Mesothelial cell of epicardium (in vitro differentiated cells): ENCODE results near the gene LYL1. TPM values are rescaled to one million over a fixed set of nuclear protein-coding genes. Genes with fewer than 3 reads are reported as not detected.

Source experiments
- DNase-seq, 2 experiments: peaks; one replicate each; pipeline ENCODE4 v3.0.0; 2021; ENCODE audit warnings: low spot score in 2 of 2; ENCODE audit not compliant: unreplicated experiment in 2 of 2
- H3K27ac Mint-ChIP-seq: 2 replicates; pipeline ENCODE4 v1.8.0; 2021; ENCODE audit warnings: mixed read lengths
- H3K27me3 Mint-ChIP-seq: 2 replicates; pipeline ENCODE4 v1.8.0; 2021; ENCODE audit warnings: low read depth, mixed read lengths
- H3K36me3 Mint-ChIP-seq: 2 replicates; pipeline ENCODE4 v1.8.0; 2021; ENCODE audit warnings: mixed read lengths
- H3K4me1 Mint-ChIP-seq: 2 replicates; pipeline ENCODE4 v1.8.0; 2021; ENCODE audit warnings: mixed read lengths
- H3K4me3 Mint-ChIP-seq: 2 replicates; pipeline ENCODE4 v1.8.0; 2021; ENCODE audit warnings: mild to moderate bottlenecking, moderate library complexity, mixed read lengths
- H3K9me3 Mint-ChIP-seq: 2 replicates; pipeline ENCODE4 v1.8.0; 2021; ENCODE audit warnings: mixed read lengths
- CTCF ChIP-seq: fragments of 200-600 bp; sonication (generic); IDR thresholded peaks from one replicate; pipeline ENCODE4 v1.5.0; 2021; ENCODE audit warnings: antibody characterized with exemption; ENCODE audit not compliant: unreplicated experiment
- total RNA-seq: library from RNA; stranded (reverse); gene quantifications from 3 replicates; pipeline ENCODE4 v1.2.1, GENCODE V29; 2021

LYL1 gene
- total RNA-seq, 1 donor from 2014 or later: 4.0 TPM

- TF ChIP-seq CTCF: no peak
- Mint-ChIP-seq H3K4me3 (no peak overlapping the region), H3K9me3 (no peaks in the 10 kb centered on the region), H3K27me3 (peaks cover 67% of the 10 kb centered on the region), H3K27ac (peak overlapping the region; percentile 47), H3K36me3 (peaks cover 5% of the 10 kb centered on the region), H3K4me1 (peaks cover 30% of the 10 kb centered on the region)
- no peak for DNase-seq
These were observed 33.0 kb downstream of the LYL1 start for GRCh38 chr19:13069415-13070359.

DNA sequence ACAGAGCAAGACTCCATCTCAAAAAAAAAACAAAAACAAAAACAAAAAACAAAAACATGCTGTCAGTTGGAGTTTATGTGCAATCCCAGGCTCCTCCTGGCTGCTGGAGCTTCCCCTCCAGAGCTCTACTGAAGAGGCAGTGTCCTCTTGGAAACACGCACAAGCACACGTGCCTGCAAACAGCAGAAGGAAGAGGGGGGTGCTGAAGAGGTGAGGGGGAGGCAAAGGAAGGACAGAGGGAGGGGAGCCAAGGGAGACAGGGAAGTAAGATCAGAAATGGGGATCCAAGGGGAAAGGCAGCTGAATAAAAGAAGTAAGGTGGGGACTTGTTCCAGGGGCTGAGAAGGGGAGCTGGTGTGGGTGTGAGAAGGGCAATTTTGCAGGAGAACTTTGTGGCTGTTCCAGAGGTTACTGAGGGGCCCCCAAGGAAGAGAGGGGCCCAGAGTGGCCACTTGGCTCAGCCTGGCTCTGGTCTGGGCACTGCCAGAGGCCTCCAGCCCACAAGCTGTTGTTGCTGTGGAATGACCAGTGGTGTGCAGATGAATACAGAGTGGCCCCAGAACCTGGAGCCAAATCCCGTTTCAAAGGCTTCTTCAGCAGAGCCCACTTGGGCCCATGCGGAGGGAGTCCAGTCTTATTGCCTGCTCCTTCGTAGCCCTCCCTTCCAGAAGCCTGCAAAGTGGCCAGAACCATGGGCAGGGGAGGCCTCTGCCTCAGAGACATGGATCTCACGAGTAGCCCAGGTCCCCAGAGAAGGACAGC, 34.4 kb downstream of the LYL1 start:
- DNase-seq: no peak
- peak overlapping the region; percentile 3 for H3K27ac Mint-ChIP-seq
- H3K4me3 Mint-ChIP-seq: no peak overlapping the region
- no peaks in the 10 kb centered on the region for H3K9me3 Mint-ChIP-seq
- peaks cover 35% of the 10 kb centered on the region for H3K4me1 Mint-ChIP-seq
- peaks cover 72% of the 10 kb centered on the region for H3K27me3 Mint-ChIP-seq
- TF ChIP-seq CTCF: no peak
- no peaks in the 10 kb centered on the region for H3K36me3 Mint-ChIP-seq

DNA sequence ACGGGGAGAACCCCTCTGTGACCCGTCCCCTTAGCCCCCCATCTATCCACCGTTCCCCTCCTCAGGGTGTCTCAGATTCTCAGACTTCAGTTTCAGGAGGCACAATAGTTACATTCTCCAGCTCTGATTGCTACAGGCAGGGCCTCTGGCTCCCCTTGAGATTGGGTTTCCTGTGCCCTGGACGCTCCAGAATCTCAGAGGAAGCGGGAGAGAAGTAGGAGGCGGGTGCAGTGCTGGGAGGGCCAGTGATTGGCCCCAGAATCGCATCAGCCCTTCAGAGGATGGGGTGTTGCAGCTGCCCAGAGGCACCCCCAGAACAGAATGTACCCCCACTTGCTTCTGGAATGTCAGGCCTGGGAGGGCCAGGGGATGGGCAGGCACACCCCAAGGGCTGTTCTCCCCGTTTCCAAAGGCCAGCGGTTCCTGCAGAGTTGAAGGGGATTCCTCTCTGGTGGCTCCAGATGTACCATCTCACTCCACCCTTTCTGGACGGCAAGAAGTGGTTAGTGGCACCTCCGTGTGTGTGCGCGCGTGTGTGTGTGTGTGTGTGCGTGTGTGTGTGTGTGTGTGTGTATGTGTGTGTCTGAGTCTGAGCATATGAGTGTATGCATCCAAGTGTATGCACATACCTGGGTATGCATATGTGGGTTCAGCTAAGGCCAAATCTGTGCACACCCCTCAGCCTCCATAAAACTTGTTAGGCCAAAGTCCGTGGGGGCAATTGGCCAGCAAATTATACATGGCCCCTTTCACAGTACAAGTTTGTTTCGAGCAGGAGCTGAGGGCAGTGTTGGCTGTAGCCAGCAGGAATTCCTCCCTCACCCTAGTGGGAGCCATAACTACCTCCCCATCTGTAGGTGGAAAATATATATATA, 35.5 kb downstream of the LYL1 start:
- Mint-ChIP-seq H3K36me3 (no peaks in the 10 kb centered on the region), H3K27me3 (peaks cover 74% of the 10 kb centered on the region), H3K27ac (peak overlapping the region; percentile 53), H3K4me1 (peaks cover 36% of the 10 kb centered on the region), H3K4me3 (no peak overlapping the region), H3K9me3 (no peaks in the 10 kb centered on the region)
- DNase-seq: no peak
- no peak for TF ChIP-seq CTCF

DNA sequence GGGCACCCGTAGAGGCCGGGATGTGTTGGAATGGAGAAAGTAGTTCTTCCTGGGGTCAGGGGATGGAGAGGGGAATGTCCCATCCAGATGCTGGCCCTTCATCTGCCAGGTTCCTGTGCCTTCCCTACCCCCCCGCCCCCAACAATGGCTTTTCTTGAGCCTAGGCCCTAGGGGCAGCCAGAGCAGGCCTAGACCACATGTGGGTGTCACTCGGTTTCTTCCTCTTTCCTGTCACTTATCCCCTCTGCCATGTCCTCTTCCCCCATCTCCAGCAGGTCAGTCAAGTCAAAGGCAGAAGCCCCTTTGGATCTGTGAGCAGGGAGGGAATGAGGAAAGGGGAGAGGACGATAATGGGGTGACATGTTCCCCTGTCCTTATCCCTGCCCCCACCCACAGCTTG, 36.4 kb downstream of the LYL1 start:
- peaks cover 44% of the 10 kb centered on the region for H3K4me1 Mint-ChIP-seq
- DNase-seq: no peak
- peak overlapping the region; percentile 53 for H3K27ac Mint-ChIP-seq
- no peak for TF ChIP-seq CTCF
- H3K27me3 Mint-ChIP-seq: peaks cover 81% of the 10 kb centered on the region
- no peaks in the 10 kb centered on the region for H3K9me3 Mint-ChIP-seq
- no peaks in the 10 kb centered on the region for H3K36me3 Mint-ChIP-seq
- H3K4me3 Mint-ChIP-seq: no peak overlapping the region

- H3K9me3 Mint-ChIP-seq: no peaks in the 10 kb centered on the region
These were observed 38.6 kb downstream of the LYL1 start for GRCh38 chr19:13064092-13064489.

More at GRCh38 chr19:13064092-13064489, 38.6 kb downstream of the LYL1 start:
- no peak for TF ChIP-seq CTCF
- Mint-ChIP-seq H3K36me3 (no peaks in the 10 kb centered on the region), H3K27me3 (peaks cover 68% of the 10 kb centered on the region), H3K4me3 (no peak overlapping the region), H3K27ac (no peak overlapping the region), H3K4me1 (peaks cover 53% of the 10 kb centered on the region)
- DNase-seq: no peak
